Natural killer cell (primary cell): ENCODE measurements around the gene PPP2R2D. TPM values are rescaled to one million over a fixed set of nuclear protein-coding genes. Genes with fewer than 3 reads are reported as not detected.

ENCODE experiments used
- ATAC-seq, 3 donors: fragments of 150-1000 bp in 2 of 3; fragments of 200-7000 bp in 1 of 3; cut with Tn5 transposase; 1 replicate in 1 of 3; 2 replicates in 2 of 3; pipeline ENCODE4 v1.10.0; 2021; ENCODE audit warnings: mild to moderate bottlenecking in 2 of 3, moderate library complexity in 2 of 3
- DNase-seq, 2 donors: peaks; one replicate each; pipeline versions ENCODE4 v3.0.0 to v3.0.0-alpha.2; 2013 to 2021; ENCODE audit warnings: mixed read lengths in 1 of 2
- H3K27ac ChIP-seq: one replicate; pipeline ENCODE4 v1.5.1; 2013; ENCODE audit warnings: mild to moderate bottlenecking, low read length
- H3K27me3 ChIP-seq: one replicate; pipeline ENCODE4 v1.6.1; 2013; ENCODE audit warnings: low read length; ENCODE audit not compliant: control insufficient read depth, insufficient read depth
- H3K36me3 ChIP-seq: one replicate; pipeline ENCODE4 v1.6.1; 2013; ENCODE audit warnings: low read length; ENCODE audit not compliant: control insufficient read depth, insufficient read depth
- H3K4me1 ChIP-seq: one replicate; pipeline ENCODE4 v1.6.1; 2013; ENCODE audit warnings: low read length; ENCODE audit not compliant: control insufficient read depth, insufficient read depth
- H3K4me3 ChIP-seq: one replicate; pipeline ENCODE4 v1.5.1; 2013; ENCODE audit warnings: low read length
- H3K9me3 ChIP-seq: one replicate; pipeline ENCODE4 v1.6.1; 2013; ENCODE audit warnings: low read length; ENCODE audit not compliant: control insufficient read depth, insufficient read depth
- H3K27ac Mint-ChIP-seq, 2 donors: one replicate each; pipeline ENCODE4 v1.8.0; 2022; ENCODE audit warnings: mild to moderate bottlenecking in 2 of 2, mixed read lengths in 2 of 2, moderate library complexity in 1 of 2
- H3K27me3 Mint-ChIP-seq, 2 donors: one replicate each; pipeline ENCODE4 v1.8.0; 2022; ENCODE audit warnings: low read depth in 2 of 2, mixed read lengths in 2 of 2
- H3K36me3 Mint-ChIP-seq: one replicate; pipeline ENCODE4 v1.8.0; 2022; ENCODE audit warnings: mixed read lengths
- H3K4me1 Mint-ChIP-seq, 2 donors: one replicate each; pipeline ENCODE4 v1.8.0; 2022; ENCODE audit warnings: mixed read lengths in 2 of 2
- H3K4me3 Mint-ChIP-seq: one replicate; pipeline ENCODE4 v1.8.0; 2022; ENCODE audit warnings: mild to moderate bottlenecking, moderate library complexity, mixed read lengths
- H3K9me3 Mint-ChIP-seq, 2 donors: one replicate each; pipeline ENCODE4 v1.8.0; 2022; ENCODE audit warnings: mixed read lengths in 2 of 2
- WGBS: methylation state at CpG from one replicate; pipeline ENCODE4 v1.1.7; 2013; ENCODE audit warnings: missing lambda C conversion rate; ENCODE audit not compliant: insufficient coverage; 5-methylcytosine and 5-hydroxymethylcytosine counted together
- intact Hi-C: fragments of 100-400 bp; cut with micrococcal nuclease; formaldehyde crosslinking; loops from one replicate; pipeline ENCODE4 v1.14.2; 2022
- total RNA-seq, 4 donors: library from RNA; stranded (reverse); fragments of 120-200 nt in 1 of 4; gene quantifications; one replicate each; pipeline versions ENCODE4 v1.2.3 to v1.2.4, GENCODE V29; 2013 to 2022
- TF ChIP-seq, protein P1 (sequence below): fragments of 200-600 bp; IDR thresholded peaks from one replicate; pipeline ENCODE4 v1.8.0; 2022; ENCODE audit warnings: antibody characterized with exemption

Gene PPP2R2D
- total RNA-seq, 3 donors from 2014 or later (not counting 1 experiment from before 2014, with no cell fraction given): 28.6 to 39.8 (median 35.8) TPM

DNA sequence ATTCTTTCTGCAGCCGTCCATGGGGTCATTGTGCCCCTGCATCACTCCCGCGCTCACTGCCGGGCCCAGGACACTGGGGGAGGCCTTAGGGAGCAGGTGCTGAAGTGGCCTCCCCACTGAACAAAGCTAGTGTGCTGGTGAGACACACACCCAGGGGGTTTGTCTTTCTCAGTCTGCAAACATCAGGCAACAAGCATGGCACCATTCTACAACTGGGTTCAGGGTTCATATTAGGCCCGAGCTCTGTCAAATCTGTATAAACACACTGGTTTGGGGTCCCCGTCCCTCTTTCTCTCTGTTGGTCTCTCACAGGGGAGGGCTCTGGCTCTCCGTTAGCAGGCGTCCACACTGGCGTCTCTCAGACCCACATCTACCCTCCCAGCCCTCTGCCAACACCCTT is 11.1 kb upstream of the PPP2R2D start:
- no peaks in the 10 kb centered on the region for H3K36me3 ChIP-seq
- Mint-ChIP-seq H3K27me3 (peaks cover 9 to 14% of the 10 kb centered on the region in 2 donors), H3K36me3 (no peaks in the 10 kb centered on the region), H3K27ac (no peak overlapping the region), H3K9me3 (no peaks in the 10 kb centered on the region), H3K4me1 (peaks cover 4 to 5% of the 10 kb centered on the region in 2 donors), H3K4me3 (no peak overlapping the region)
- H3K4me3 ChIP-seq: no peak overlapping the region
- TF ChIP-seq, protein P1, sequence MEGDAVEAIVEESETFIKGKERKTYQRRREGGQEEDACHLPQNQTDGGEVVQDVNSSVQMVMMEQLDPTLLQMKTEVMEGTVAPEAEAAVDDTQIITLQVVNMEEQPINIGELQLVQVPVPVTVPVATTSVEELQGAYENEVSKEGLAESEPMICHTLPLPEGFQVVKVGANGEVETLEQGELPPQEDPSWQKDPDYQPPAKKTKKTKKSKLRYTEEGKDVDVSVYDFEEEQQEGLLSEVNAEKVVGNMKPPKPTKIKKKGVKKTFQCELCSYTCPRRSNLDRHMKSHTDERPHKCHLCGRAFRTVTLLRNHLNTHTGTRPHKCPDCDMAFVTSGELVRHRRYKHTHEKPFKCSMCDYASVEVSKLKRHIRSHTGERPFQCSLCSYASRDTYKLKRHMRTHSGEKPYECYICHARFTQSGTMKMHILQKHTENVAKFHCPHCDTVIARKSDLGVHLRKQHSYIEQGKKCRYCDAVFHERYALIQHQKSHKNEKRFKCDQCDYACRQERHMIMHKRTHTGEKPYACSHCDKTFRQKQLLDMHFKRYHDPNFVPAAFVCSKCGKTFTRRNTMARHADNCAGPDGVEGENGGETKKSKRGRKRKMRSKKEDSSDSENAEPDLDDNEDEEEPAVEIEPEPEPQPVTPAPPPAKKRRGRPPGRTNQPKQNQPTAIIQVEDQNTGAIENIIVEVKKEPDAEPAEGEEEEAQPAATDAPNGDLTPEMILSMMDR: no peak
- H3K9me3 ChIP-seq: no peaks in the 10 kb centered on the region
- H3K27me3 ChIP-seq: no peaks in the 10 kb centered on the region
- ATAC-seq: no peak
- DNase-seq: no peak
- intact Hi-C loops: no loop called here
- peaks cover 6% of the 10 kb centered on the region for H3K4me1 ChIP-seq
- H3K27ac ChIP-seq: no peak overlapping the region
- 89% methylated on average over 9 of the region's 9 CpGs for WGBS

DNA sequence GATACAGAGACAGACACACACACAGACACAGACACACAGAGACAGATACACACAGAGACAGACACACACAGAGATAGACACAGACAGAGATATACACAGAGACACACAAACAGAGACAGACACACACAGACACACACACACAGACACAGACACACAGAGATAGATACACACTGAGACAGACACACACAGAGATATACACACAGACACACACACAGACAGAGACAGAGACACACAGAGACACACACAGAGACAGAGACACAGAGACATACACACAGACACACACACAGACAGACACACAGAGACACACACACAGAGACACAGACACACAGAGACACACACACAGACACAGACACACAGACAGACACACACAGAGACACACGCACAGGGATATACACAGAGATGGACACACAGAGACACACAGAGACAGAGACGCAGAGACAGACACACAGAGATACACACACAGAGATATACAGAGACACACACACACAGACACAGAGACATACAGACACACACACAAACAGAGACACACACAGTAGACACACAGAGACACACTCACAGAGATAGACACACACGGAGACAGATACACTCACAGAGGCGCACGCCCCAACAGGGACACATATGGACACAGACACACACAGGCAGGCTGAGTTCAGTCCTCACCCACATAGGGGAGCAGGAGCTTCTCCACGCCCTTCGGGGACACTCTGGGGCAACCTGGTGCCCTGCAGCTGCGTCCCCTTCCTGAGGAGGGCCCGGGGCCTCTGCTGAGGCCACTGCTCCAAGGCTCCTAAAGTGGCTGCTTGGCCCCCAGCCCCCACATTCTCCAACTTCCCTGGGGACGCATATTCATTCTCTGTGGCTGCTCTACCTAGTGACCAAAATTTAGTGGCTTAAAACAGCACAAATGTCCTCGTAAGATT is 10.3 kb upstream of the PPP2R2D start:
- Mint-ChIP-seq H3K4me3 (no peak overlapping the region), H3K4me1 (peaks cover 1 to 7% of the 10 kb centered on the region in 2 donors), H3K9me3 (no peaks in the 10 kb centered on the region), H3K27ac (no peak overlapping the region), H3K27me3 (peaks cover 9 to 14% of the 10 kb centered on the region in 2 donors), H3K36me3 (no peaks in the 10 kb centered on the region)
- TF ChIP-seq, protein P1: no peak
- ATAC-seq (no peak), DNase-seq (no peak)
- intact Hi-C loops: no loop called here
- no peak overlapping the region for H3K4me3 ChIP-seq
- 90% methylated on average over 11 of the region's 11 CpGs for WGBS
- no peaks in the 10 kb centered on the region for H3K36me3 ChIP-seq
- no peaks in the 10 kb centered on the region for H3K9me3 ChIP-seq
- H3K27me3 ChIP-seq: no peaks in the 10 kb centered on the region
- peaks cover under 1% of the 10 kb centered on the region for H3K4me1 ChIP-seq
- H3K27ac ChIP-seq: no peak overlapping the region

DNA sequence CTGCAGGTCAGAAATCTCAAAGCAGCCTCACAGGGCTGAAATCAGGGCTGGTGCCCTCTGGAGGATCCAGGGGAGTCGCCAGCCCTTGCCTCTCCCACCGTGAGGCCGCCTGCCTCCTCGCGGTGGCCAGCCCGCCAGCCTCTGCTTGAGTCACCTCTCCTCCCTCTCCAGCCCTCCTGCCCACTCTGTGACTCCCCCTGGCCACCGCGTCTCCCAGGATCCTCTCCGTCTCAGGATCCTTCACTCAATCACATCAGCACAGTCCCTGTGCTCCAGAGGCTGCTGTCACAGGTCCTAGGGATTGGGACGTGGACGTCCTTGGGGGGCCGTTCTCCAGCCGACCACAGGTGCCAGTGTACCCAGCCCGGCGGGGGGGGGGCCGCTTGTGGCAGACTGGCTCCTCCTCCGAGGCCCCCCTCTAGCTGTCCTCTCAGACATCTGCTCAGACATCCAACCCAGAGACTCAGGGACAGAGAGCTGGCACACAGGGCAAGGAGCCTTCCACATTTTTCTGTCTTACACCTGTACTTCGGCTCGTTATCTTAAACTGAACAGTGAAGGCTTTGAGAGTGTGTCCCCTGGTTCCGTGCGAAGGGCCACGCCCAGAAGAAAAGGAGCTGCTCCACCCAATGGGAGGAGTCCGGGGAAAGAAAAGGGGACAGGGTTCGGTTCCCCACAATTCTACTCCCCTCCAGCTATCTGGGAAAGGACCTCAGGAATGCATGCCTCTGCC is 9.4 kb upstream of the PPP2R2D start:
- intact Hi-C loops: no loop called here

More for the DNA sequence above, 9.4 kb upstream of the PPP2R2D start:
- WGBS: 64% methylated on average over 23 of the region's 24 CpGs
- Histone ChIP-seq H3K4me1 (peaks cover 8% of the 10 kb centered on the region), H3K36me3 (no peaks in the 10 kb centered on the region), H3K27ac (no peak overlapping the region), H3K4me3 (no peak overlapping the region), H3K9me3 (no peaks in the 10 kb centered on the region), H3K27me3 (no peaks in the 10 kb centered on the region)
- H3K4me3 Mint-ChIP-seq: no peak overlapping the region
- no peaks in the 10 kb centered on the region for H3K36me3 Mint-ChIP-seq
- no peak overlapping the region for H3K27ac Mint-ChIP-seq
- ATAC-seq: no peak
- H3K27me3 Mint-ChIP-seq: peaks cover 9 to 14% of the 10 kb centered on the region in 2 donors
- peaks cover 7 to 13% of the 10 kb centered on the region in 2 donors for H3K4me1 Mint-ChIP-seq
- TF ChIP-seq, protein P1: no peak
- H3K9me3 Mint-ChIP-seq: no peaks in the 10 kb centered on the region
- no peak for DNase-seq
